Measurements from ENCODE around the gene WNT7B.

WNT7B gene

DNA sequence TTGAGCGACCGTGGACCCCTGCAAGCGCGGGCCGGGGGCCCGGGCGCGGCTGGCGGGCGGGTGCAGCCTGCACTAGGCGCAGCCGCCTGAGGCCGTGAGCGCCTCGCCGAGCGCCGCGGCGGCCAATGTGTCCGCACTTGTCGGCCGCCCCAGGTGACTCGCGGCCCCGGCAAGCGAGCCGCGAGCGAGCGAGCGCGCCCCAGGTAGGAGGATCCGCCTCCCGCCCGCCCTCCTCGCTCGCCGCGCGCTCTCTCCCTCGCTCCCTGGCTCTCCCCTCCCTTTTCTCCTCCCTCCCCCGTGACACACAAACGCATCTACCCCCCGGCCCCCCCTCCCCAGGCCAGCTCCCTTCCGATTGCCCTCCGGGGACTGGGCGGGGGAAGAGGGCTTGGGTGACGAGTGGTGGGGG is at the start of gene WNT7B:
TSS of gene WNT7B (minus strand) at position 160 of the 409 bp plus-strand sequence. CDS start 408 bp downstream, outside the sequence.
- DNase-seq: no peak

DNA sequence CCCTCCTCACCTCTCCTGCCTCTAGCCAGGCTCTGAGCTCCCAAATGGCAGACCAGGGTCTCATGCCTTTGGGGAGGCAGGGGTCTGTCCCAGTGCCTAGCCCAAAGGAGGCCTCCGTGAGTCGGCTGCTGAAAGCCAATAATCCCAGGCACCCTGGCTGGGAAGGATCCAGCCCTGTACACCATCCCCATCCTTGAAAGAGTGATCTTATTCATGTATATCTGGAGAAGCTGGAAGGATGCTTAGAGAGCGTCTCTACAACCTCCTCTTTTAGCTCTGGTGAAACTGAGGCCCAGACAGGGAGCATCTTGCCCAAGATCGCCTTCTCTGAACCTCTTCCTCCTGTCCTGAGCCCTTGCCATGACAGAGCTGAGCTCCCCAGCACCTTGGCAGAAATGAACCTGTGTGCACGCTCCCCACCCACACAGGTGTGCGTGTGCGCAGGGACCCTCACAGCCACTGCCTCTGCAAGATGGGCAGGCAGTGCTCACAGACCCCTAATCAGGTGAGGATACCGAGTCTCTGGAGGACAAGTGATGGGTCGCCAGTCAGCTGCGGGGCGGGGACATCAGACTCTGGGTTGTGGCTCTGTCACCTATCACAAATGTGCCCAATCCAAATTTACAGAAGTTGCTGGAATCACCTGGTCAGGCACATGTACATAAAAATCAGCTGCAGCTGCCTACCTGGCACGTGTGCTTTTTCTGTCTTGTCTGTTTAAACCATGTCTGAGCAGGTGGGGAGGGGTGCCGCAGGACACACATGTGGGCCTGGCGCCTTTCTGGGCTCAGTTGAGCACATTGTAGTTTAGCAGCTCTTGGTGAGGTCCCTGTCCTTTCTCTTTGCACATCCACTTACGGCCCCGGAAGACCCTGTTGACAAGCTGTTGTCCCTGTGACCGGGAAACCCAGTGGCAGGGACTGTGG is 49.3 kb upstream of the WNT7B start:
- DNase-seq: no peak

DNA sequence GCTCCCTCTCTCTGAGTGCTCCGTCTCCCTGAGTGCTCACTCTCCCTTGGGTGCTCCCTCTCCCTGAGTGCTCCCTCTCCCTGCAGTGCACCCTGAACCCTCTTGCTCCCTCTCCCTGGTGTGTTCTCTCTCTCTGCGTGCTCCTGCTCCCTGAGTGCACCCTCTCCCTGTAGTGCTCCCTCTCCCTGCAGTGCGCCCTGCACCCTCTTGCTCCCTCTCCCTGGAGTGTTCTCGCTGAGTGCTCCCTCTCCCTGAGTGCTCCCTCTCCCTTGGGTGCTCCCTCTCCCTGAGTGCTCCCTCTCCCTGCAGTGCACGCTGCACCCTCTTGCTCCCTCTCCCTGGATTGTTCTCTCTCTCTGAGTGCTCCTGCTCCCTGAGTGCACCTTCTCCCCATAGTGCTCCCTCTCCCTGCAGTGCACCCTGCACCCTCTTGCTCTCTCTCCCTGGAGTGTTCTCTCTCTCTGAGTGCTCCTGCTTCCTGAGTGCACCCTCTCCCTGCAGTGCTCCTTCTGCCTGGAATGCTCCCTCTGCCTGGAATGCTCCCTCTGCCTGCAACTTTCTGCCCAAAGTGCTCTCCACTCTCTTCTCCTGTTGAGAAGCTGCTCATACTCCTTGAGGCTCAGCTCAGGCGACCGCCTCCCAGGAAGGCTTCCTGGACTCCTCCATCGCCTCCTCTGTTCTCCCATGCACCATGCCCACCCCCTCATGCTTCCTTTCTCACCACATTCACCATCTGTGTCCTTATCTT is 48.4 kb upstream of the WNT7B start:
- no peak for DNase-seq

DNA sequence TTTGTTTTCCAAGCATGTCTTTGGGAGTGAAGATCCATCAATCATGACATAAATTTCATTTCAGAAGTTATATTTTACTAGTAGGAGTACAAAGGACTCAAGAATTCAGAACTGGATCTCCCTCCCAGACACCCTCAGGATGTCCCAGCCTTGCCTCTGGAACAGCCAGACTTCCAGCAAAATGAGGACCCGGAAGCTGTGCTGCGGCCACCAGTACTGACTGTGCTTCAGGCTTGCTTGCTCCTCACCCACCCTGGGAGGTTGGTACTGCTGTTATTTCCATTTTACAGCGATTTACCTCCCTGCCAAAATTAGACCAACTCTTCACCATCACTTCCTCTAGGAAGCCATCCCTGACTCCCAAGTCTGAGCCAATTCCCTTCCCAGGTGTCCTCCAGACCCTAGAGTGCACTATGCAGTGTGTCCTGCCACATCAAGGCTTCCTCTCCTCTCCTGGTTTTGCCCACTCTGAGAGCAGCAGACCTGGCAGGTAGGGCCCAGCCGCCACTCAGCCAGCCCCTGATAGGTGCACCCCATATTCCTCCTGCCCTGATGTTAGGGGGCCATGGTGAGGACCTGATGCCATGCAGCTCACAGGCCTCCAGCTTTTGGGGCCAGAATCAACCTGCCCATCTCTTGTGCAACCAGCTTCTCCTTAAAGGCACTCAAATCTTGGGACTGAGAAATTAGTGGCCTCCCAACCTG is 47.3 kb upstream of the WNT7B start:
- no peak for DNase-seq

DNA sequence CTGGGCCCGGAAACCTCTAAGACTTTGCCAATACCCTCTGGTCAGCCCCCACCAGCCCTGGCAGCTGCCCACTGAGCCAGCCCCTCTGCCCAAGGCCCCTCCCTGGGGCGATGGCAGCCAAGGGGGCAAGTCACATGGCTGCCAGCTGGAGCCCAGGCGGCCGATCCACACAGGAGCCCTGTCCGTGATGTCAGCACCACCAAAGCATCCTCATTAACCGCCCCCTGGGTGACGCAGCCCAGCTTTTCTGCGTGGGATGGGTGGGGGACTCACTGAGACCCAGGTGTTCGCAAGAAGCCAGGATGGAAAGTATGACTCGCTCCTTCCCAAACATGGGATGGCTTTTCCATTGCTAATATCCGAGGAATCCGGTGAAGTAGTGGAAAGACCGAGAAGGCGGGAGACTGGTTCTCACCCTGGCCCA is 46.6 kb upstream of the WNT7B start:
- DNase-seq: no peak

DNA sequence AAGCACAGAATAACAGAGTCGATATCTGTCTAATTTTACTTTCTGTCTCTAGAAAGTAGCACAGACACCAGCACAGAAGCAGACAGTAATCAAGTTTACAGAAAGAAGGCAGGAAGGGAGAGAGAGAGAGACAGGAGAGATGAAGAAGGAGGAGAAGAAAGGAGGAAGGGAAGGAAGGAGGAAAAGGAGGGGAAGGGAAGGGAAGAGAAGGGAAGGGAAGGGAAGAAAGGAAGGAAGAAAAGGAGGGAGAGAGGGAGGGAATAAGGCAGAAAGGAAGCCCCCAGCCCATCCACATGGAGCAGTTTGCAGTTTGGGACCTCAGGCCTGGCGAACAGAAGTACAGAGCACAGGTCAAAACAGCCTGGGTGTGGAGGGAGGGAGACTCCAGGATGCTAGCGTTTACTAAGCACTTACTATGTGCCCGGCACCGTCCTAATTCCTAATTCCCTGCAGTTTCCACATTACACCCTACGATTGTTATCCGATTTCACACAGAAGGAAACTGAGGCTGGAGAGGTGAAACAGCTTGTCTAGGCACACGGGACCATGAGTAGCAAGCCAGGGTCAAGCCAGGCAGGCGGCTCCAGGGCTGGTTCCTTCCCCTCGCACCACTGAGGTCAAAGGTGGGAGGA is 46.0 kb upstream of the WNT7B start:
- DNase-seq: no peak

DNA sequence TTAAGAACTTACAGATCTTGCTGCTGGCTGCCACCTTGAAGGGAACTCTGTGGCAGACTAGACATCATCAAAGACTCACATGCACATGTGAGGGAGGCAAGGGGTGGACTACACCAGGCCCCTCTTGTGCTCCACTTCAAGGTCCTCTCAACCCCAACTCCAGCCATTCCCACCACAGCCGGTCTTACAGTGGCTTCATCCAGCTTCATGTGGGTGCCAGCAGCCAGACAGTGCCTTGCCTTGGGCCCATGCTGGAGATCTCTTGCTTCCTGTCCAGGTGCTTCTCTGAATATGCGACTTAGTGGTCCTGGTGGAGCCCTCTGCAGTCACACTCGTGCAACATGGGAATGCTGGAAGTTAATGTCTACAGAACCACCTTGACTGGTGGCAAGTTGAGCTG is 44.6 kb upstream of the WNT7B start:
- no peak for DNase-seq

DNA sequence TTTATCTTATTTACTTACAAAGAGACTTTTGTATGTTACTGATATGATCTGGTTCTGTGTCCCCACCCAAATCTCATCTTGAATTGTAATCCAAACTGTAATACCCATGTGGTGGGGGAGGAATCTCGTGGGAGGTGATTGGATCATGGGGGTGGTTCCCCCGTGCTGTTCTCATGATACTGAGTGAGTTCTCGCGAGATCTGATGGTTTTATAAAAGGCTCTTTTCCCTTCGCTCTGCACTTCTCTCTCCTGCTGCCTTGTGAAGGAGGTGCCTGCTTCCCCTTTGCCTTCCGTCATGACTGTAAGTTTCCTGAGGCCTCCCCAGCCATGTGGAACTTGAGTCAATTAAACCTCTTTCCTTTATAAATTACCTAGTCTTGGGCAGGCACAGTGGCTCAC is 42.4 kb upstream of the WNT7B start:
- DNase-seq: no peak

DNA sequence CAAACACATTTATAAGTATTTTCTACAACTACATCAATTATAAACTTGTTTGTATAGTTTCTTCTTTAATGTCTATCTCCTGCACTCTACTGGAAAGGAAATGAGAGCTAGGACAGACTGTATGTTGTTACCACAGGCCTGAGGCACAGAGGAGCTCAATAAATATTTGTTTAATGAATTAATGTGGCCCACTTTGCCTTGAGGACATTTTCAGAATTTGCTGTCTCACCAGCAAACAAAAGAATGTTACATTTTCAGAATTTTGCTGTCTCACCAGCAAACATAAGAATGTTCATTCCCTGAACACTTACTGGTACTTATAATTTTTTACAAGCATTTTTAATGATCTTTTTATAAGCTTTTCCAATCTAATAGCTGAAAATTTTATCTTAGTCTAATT is 41.9 kb upstream of the WNT7B start:
- DNase-seq: no peak

DNA sequence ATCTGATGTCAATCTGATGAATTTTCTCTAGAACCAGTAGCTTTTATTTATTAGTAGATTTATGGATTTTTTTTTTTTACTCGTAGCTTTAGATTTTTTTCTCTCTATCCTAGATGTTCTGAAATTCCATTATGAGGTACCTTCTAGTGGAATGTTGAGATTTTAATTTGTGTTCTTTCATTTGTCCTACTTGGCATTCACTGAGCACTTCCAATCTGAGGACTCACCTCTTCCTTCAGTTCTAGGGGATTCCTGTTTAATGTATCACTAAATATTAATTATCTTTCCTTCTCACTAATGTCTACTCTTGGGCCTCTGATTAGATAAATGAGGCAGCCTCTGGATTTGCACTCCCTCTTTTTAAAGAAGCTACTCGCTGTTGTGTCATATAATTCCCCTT is 40.2 kb upstream of the WNT7B start:
- no peak for DNase-seq

DNA sequence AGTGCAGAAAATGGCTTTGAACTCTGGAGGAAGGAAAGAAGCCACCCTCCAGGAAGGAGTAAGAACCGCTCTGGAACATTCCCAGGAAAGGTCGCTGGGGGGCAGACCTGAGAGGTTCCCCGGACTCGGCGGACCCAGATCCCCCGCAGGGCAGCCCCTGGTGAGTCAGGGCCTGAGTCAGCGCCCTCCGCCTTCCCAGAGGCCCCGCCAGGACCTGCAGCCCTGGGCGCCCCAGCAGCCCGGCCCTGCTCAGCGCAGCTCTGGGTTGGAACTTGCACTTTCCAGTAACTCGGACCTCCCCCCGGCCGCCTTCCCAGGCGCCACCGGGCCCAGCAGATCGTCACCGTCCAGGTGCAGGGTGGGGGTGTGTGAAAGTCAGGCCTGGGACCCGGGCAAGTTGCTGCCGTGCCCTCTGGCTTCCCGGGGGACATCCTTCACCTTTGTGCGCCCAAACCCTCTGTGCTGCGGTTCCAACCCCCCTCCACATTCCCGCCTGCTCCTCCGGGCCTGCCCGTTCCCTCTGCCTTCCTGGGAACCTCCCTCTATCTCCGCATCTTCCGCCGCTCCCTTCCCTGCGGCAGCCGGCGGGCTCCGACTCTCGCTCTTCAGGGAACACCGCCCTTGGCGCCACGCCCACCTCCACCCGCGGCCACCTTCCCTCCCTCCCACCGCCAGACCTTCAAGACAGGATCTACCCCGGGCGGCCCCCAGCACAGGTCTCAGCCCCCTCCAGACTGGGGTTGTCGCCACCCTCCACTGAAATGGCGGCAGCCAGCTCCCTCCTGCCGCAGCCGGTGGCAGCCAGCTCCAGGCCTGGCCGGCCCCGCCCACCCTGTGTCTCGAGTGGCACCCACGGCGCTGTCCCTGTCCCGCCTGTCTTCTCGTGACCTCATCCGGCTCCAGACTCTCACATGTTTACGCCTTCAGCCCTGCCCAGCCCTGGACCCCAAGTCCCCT is 36.8 kb upstream of the WNT7B start:
- DNase-seq: peak; percentile 96

DNA sequence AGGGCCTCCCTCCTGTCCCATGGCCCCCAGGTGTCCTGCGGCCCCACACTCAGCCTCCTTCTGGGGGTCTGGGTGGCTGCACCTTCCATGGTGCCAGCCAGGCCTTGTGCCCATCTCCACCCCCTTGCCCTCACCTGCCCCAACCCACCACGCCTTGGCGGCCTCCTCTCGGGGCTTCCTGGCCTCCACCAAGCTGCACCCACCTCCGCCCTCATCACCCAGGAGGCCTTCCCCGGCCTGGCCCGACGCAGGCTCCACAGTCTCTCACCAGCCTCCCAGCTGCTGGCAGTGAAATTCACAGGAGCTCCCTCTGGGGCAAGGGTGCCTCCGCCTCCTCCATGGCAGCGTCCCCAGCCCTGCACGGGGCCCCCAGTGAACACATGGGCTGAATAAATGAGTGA is 35.9 kb upstream of the WNT7B start:
- no peak for DNase-seq

DNA sequence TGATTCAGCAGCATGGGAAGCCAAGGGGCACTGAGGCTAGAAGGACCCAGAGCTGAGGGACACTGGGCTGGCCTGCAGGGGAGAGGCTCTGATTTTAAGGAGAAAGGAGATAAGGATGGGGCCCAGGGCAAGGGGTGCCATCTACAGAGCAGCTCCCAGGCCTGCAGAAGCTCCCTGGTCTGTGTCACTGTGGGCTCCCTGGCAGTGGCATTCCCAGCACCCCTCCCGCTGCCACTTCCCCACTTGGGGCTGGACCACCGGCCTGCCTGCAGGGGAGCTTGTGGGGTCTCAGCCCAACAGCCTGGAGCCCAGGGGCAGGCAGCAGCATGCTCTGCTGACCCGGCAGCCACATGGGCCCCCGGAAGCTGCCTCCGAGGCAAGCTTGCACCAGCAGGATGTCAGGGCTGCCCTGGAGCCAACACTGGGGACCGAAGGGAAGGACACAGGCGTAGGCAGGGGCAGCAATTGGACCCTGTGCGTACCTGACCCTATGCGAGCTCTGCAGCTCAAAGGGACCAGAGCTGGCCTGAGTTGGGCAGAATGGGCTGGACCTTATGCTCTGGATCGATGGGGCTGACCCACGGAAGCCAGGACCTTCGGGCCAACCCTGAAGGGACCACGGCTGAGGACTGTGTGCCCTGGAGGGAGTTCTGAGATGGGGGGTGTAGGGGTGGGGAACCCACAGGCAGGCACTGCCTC is 35.4 kb upstream of the WNT7B start:
- DNase-seq: no peak

DNA sequence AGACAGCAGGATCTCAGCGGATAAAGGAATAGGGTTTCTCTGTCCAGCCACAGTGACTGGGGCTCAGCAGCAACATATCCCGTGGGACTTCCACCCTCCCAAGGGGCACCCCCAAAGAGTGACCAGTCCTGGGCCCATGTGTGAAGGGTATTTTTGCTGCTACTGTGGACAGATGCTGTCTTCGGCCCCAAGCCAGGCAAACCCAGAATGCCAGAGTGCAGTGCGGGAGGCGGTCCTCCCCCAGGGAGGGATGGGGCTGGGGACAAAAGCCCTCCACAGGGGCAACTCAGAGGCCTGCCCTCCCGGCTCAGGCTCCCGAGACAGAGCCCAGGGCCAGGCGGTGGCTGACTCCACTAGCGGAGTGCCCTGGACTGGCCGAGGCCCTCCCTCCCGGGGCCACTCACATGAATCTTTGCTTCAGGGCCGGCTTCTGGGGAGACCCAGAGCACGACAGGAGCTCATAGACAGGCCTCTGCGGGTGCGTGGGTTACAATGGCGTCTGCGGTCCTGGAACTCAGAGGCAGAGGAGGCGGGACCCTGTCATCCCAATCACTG is 34.7 kb upstream of the WNT7B start:
- no peak for DNase-seq

DNA sequence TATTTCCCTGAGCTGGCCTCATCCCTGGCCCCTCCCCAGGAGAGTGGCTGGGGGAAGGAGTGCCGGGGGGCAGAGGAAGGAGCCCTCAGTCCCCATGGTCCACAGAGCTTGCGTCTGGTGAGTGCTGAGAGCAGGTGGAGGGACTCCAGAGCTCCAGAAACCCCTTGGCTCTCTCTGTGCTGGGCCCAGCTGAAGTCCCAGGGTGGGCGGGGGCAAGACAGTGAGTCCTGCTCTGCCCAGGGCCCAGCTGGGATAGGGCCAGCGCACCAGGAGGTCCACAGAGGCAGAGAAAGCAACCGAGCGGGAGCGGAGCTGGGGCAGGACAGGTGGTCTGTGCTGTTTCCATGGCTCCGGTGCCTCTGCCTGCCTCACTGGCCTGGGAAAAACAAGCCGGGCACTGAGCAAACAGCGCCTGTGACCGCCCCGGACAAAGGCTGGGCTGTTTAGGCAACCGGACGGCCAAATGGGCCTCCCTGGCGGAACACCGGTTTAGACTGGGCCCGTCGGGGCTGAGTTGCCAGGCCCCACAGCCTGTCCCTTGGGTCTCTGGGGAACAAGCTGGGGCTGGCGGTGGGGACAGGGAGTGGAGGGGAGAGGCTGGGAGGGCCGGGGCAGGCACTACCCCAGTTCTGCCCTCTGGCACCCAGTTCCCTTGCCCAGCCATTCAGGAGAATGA is 34.1 kb upstream of the WNT7B start:
- no peak for DNase-seq

DNA sequence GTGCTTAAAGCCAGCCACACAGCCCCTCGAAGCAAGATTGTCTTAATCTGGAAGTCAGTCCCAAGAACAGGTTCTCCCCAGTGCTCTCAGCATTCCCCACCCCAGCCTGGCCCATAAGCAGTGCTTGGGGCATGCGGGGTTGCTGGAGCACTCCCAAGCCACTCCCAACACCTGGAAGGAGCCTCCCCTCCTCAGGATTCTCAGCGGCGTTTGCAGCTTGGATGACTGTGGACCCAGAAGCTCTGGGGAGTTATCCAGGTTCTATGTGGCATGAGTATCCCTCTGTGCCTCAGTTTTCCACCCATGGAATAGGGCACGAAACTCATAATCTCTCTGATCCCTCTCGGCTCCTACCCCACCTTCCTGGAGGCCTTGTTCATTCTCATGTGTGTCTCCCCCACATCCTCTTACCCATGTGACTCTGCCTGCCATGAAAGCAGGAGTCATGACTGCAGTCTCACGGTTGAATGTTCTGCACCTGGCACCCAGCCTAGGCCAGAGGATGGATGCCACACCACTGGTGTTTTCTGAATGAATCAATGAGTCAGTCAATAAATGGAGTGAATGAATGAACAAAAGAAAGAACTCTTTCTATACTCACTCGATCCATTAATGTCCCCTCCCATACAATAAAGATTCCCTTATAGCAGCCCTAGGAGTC is 33.4 kb upstream of the WNT7B start:
- DNase-seq: no peak

DNA sequence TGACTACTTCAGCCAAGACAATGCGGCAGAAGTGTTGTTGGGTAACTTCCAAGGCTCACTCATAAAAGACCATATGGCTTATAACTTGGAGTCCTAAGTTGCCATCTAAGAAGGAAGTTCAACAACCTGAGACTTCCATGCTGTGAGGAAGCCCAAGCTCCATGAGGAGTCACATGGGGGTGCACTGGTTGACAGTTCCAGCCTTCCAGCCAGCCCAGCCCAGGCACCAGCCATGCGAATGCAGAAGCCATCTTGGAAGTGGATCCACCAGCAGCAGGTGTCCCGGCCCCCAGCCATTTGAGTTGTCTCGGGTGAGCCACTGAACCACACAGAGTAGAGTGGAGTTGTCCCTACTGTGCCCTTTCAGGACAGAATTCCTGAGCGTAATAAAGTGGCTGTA is 32.8 kb upstream of the WNT7B start:
- no peak for DNase-seq

DNA sequence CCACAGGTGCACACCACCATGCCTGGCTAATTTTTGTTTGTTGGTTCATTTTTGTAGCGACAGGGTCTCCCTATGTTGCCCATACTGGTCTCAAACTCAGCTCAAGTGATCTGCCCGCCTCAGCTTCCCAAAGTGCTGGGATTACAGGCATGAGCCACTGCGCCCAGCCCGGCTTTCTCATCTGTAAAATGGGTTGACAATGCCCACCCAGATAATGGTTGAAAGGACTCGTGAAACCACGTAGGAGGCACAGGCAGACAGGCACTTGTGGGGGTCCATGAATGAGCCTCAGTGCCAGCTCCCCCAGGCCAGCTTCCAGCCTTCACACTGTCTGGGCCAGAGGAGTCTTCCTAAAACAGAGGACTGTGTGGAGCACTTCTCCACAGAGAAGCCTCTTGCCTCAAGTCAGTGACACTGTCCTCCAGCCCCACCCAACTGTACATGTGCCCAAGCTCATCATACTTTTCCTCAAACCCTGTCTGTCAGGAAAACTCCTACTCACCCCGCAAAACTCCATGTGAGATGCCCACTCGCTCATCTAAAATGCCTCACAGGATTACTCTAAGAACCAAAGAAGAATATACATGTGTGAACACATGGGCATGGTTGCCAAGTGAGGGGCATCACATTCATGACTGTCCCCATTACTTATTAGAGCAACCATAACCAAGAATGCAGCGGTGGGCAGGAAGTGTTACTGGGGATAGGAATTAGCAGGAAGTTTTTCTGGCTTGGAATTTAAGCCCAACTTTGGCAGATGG is 32.1 kb upstream of the WNT7B start:
- no peak for DNase-seq

DNA sequence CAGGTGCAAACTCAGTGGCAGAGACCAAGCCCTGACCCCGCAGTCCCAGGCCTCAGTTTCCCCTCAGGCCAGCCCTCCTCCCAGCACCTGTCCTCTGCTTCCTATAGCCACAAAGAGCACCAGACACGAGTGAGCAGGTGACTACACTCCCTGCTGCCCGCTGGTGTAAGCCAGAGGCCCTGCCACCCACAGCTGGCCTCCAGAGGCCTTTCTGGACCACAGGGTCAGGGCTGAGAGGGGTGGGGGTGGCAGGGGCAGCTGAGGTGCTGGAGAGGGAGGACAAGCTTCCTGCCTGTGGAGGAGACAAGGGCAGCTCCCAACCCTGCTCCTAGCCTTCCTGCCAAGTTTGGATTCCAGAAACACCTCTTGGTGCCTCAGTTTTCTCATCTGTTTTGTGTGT is 31.3 kb upstream of the WNT7B start:
- no peak for DNase-seq
